GM23338 (cell line): ENCODE results near the gene COL25A1. TPM values are rescaled to one million over a fixed set of nuclear protein-coding genes. Genes with fewer than 3 reads are reported as not detected.
A peak's percentile ranks its signal among the peaks of the same experiment; 100 is the strongest.

Experiments used
- ATAC-seq: fragments of 200-7000 bp; cut with Tn5 transposase; 3 replicates; pipeline ENCODE4 v1.9.1; 2020
- DNase-seq: peaks from one replicate; pipeline ENCODE4 v3.0.0-alpha.2; 2015; ENCODE audit warnings: low spot score
- H2AFZ ChIP-seq: fragments of 200-600 bp; sonication (generic); 2 replicates; pipeline ENCODE4 v1.8.0; 2016; ENCODE audit warnings: antibody characterized with exemption, mild to moderate bottlenecking, moderate library complexity
- H3F3A ChIP-seq: fragments of 200-600 bp; sonication (generic); replicated peaks from 2 replicates; pipeline ENCODE4 v1.8.0; 2017; ENCODE audit warnings: antibody characterized with exemption, mixed run types, low read depth
- H3K27ac ChIP-seq: fragments of 200-600 bp; sonication (generic); 2 replicates; pipeline ENCODE4 v1.6.1; 2016; ENCODE audit warnings: low read depth
- H3K27me3 ChIP-seq: fragments of 200-600 bp; sonication (generic); 2 replicates; pipeline ENCODE4 v1.8.0; 2016; ENCODE audit warnings: mild to moderate bottlenecking, mixed run types, moderate library complexity; ENCODE audit not compliant: insufficient read depth
- H3K36me3 ChIP-seq: fragments of 200-600 bp; sonication (generic); 2 replicates; pipeline ENCODE4 v1.8.0; 2016; ENCODE audit warnings: mild to moderate bottlenecking; ENCODE audit not compliant: insufficient read depth
- H3K4me1 ChIP-seq: fragments of 200-600 bp; sonication (generic); 2 replicates; pipeline ENCODE4 v1.8.0; 2016; ENCODE audit warnings: mild to moderate bottlenecking, moderate library complexity; ENCODE audit not compliant: insufficient read depth
- H3K4me2 ChIP-seq: fragments of 200-600 bp; sonication (generic); 2 replicates; pipeline ENCODE4 v1.7.1; 2017; ENCODE audit warnings: mixed run types
- H3K4me3 ChIP-seq: fragments of 200-600 bp; sonication (generic); 2 replicates; pipeline ENCODE4 v1.6.1; 2016; ENCODE audit warnings: mixed run types
- H3K79me2 ChIP-seq: fragments of 200-600 bp; sonication (generic); replicated peaks from 2 replicates; pipeline ENCODE4 v1.8.0; 2017; ENCODE audit warnings: mild to moderate bottlenecking; ENCODE audit not compliant: insufficient read depth
- H3K9me2 ChIP-seq: fragments of 200-600 bp; sonication (generic); 2 replicates; pipeline ENCODE4 v1.8.0; 2017; ENCODE audit not compliant: insufficient read depth
- H4K20me1 ChIP-seq: fragments of 200-600 bp; sonication (generic); replicated peaks from 2 replicates; pipeline ENCODE4 v1.8.0; 2017; ENCODE audit warnings: mild to moderate bottlenecking; ENCODE audit not compliant: insufficient read depth
- H3K27ac Mint-ChIP-seq: 2 replicates; pipeline ENCODE4 v1.8.0; 2020; ENCODE audit warnings: inconsistent platforms, mild to moderate bottlenecking, moderate library complexity, mixed read lengths
- H3K27me3 Mint-ChIP-seq: 3 replicates; pipeline ENCODE4 v1.8.0; 2022; ENCODE audit warnings: low read depth, mild to moderate bottlenecking, moderate library complexity, mixed read lengths, inconsistent platforms; ENCODE audit not compliant: insufficient read depth, poor library complexity
- H3K36me3 Mint-ChIP-seq: 3 replicates; pipeline ENCODE4 v1.8.0; 2021; ENCODE audit warnings: low read depth, mild to moderate bottlenecking, inconsistent platforms, moderate library complexity, mixed read lengths
- H3K4me1 Mint-ChIP-seq: 3 replicates; pipeline ENCODE4 v1.8.0; 2020; ENCODE audit warnings: mild to moderate bottlenecking, inconsistent platforms, mixed read lengths
- H3K4me3 Mint-ChIP-seq: 3 replicates; pipeline ENCODE4 v1.8.0; 2021; ENCODE audit warnings: moderate library complexity, mild to moderate bottlenecking, inconsistent platforms, mixed read lengths
- H3K9me3 Mint-ChIP-seq: 3 replicates; pipeline ENCODE4 v1.8.0; 2020; ENCODE audit warnings: moderate library complexity, mild to moderate bottlenecking, inconsistent platforms, mixed read lengths
- CREB1 ChIP-seq: fragments of 250-450 bp; sonication (Bioruptor Pico); IDR thresholded peaks from 2 replicates; pipeline ENCODE4 v1.5.0; 2020; ENCODE audit warnings: low read depth, mild to moderate bottlenecking, moderate library complexity
- CTCF ChIP-seq, 2 experiments: fragments of 200-600 bp in 1 of 2; sonication (generic) in 1 of 2; conservative IDR thresholded peaks; 2 replicates each; pipeline versions ENCODE4 v1.5.1 to v1.6.1; 2016 to 2017; ENCODE audit warnings: antibody characterized with exemption in 2 of 2, low read depth in 2 of 2, mild to moderate bottlenecking in 2 of 2, moderate library complexity in 1 of 2
- EZH2 ChIP-seq: fragments of 200-600 bp; sonication (generic); IDR thresholded peaks from one replicate; pipeline ENCODE4 v1.8.0; 2017; ENCODE audit warnings: antibody characterized with exemption, mild to moderate bottlenecking, low read depth; ENCODE audit not compliant: unreplicated experiment
- POLR2AphosphoS5 ChIP-seq: IDR thresholded peaks from 2 replicates; pipeline ENCODE4 v1.6.1; 2016; ENCODE audit warnings: antibody characterized with exemption, low read depth
- STAT1 ChIP-seq: IDR thresholded peaks from one replicate; pipeline ENCODE4 v1.6.1; 2016; ENCODE audit warnings: antibody characterized with exemption; ENCODE audit not compliant: unreplicated experiment
- ZNF331 ChIP-seq: fragments of 250-450 bp; sonication (Bioruptor Pico); IDR thresholded peaks from 2 replicates; pipeline ENCODE4 v1.5.0; 2020; ENCODE audit warnings: low read depth, mild to moderate bottlenecking, moderate library complexity
- polyA plus RNA-seq: library from polyadenylated mRNA; unstranded; fragments of >200 nt; fragmentation: Nextera tagmentation; extraction: Ambion mirVana; gene quantifications from 2 replicates; pipeline ENCODE4 v1.2.1, GENCODE V29; 2016
- total RNA-seq: library from RNA; depleted of rRNA; stranded (reverse); fragments of >200 nt; shearing (Covaris generic); gene quantifications from 2 replicates; pipeline ENCODE4 v1.2.3, GENCODE V29; 2014
- TF ChIP-seq, protein P1 (sequence below): IDR thresholded peaks from one replicate; pipeline ENCODE4 v1.6.1; 2018; ENCODE audit warnings: antibody characterized with exemption; ENCODE audit not compliant: unreplicated experiment
- TF ChIP-seq, protein P2 (sequence below): fragments of 250-450 bp; sonication (Bioruptor Pico); IDR thresholded peaks from 2 replicates; pipeline ENCODE4 v1.5.0; 2020; ENCODE audit warnings: mild to moderate bottlenecking, moderate library complexity

Gene COL25A1
- total and polyA plus RNA-seq, 2 experiments from 2014 or later, result 3.9 to 5.6 TPM

GRCh38 chr4:109290918-109291317 is 11.5 kb downstream of the COL25A1 start:
- TF ChIP-seq, protein P1, sequence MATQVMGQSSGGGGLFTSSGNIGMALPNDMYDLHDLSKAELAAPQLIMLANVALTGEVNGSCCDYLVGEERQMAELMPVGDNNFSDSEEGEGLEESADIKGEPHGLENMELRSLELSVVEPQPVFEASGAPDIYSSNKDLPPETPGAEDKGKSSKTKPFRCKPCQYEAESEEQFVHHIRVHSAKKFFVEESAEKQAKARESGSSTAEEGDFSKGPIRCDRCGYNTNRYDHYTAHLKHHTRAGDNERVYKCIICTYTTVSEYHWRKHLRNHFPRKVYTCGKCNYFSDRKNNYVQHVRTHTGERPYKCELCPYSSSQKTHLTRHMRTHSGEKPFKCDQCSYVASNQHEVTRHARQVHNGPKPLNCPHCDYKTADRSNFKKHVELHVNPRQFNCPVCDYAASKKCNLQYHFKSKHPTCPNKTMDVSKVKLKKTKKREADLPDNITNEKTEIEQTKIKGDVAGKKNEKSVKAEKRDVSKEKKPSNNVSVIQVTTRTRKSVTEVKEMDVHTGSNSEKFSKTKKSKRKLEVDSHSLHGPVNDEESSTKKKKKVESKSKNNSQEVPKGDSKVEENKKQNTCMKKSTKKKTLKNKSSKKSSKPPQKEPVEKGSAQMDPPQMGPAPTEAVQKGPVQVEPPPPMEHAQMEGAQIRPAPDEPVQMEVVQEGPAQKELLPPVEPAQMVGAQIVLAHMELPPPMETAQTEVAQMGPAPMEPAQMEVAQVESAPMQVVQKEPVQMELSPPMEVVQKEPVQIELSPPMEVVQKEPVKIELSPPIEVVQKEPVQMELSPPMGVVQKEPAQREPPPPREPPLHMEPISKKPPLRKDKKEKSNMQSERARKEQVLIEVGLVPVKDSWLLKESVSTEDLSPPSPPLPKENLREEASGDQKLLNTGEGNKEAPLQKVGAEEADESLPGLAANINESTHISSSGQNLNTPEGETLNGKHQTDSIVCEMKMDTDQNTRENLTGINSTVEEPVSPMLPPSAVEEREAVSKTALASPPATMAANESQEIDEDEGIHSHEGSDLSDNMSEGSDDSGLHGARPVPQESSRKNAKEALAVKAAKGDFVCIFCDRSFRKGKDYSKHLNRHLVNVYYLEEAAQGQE, result no peak
- TF ChIP-seq CREB1 (CRISPR knock-in tag), result no peak
- TF ChIP-seq ZNF331 (CRISPR knock-in tag), result no peak
- TF ChIP-seq POLR2AphosphoS5, result no peak
- TF ChIP-seq EZH2, result no peak
- TF ChIP-seq STAT1, result no peak
- TF ChIP-seq, protein P2, sequence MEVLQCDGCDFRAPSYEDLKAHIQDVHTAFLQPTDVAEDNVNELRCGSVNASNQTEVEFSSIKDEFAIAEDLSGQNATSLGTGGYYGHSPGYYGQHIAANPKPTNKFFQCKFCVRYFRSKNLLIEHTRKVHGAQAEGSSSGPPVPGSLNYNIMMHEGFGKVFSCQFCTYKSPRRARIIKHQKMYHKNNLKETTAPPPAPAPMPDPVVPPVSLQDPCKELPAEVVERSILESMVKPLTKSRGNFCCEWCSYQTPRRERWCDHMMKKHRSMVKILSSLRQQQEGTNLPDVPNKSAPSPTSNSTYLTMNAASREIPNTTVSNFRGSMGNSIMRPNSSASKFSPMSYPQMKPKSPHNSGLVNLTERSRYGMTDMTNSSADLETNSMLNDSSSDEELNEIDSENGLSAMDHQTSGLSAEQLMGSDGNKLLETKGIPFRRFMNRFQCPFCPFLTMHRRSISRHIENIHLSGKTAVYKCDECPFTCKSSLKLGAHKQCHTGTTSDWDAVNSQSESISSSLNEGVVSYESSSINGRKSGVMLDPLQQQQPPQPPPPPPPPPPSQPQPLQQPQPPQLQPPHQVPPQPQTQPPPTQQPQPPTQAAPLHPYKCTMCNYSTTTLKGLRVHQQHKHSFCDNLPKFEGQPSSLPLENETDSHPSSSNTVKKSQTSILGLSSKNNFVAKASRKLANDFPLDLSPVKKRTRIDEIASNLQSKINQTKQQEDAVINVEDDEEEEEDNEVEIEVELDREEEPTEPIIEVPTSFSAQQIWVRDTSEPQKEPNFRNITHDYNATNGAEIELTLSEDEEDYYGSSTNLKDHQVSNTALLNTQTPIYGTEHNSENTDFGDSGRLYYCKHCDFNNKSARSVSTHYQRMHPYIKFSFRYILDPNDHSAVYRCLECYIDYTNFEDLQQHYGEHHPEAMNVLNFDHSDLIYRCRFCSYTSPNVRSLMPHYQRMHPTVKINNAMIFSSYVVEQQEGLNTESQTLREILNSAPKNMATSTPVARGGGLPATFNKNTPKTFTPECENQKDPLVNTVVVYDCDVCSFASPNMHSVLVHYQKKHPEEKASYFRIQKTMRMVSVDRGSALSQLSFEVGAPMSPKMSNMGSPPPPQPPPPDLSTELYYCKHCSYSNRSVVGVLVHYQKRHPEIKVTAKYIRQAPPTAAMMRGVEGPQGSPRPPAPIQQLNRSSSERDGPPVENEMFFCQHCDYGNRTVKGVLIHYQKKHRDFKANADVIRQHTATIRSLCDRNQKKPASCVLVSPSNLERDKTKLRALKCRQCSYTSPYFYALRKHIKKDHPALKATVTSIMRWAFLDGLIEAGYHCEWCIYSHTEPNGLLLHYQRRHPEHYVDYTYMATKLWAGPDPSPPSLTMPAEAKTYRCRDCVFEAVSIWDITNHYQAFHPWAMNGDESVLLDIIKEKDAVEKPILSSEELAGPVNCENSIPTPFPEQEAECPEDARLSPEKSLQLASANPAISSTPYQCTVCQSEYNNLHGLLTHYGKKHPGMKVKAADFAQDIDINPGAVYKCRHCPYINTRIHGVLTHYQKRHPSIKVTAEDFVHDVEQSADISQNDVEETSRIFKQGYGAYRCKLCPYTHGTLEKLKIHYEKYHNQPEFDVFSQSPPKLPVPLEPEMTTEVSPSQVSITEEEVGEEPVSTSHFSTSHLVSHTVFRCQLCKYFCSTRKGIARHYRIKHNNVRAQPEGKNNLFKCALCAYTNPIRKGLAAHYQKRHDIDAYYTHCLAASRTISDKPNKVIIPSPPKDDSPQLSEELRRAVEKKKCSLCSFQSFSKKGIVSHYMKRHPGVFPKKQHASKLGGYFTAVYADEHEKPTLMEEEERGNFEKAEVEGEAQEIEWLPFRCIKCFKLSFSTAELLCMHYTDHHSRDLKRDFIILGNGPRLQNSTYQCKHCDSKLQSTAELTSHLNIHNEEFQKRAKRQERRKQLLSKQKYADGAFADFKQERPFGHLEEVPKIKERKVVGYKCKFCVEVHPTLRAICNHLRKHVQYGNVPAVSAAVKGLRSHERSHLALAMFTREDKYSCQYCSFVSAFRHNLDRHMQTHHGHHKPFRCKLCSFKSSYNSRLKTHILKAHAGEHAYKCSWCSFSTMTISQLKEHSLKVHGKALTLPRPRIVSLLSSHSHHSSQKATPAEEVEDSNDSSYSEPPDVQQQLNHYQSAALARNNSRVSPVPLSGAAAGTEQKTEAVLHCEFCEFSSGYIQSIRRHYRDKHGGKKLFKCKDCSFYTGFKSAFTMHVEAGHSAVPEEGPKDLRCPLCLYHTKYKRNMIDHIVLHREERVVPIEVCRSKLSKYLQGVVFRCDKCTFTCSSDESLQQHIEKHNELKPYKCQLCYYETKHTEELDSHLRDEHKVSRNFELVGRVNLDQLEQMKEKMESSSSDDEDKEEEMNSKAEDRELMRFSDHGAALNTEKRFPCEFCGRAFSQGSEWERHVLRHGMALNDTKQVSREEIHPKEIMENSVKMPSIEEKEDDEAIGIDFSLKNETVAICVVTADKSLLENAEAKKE (CRISPR knock-in tag), result no peak
- no peak for TF ChIP-seq CTCF (conservative IDR thresholded peaks at IDR 0.05; ENCODE audit: low read depth in 2 of 2)
- Histone ChIP-seq H3K79me2 (no peaks in the 10 kb centered on the region), H2AFZ (no peak overlapping the region), H4K20me1 (no peaks in the 10 kb centered on the region), H3K4me1 (no peaks in the 10 kb centered on the region), H3F3A (no peaks in the 10 kb centered on the region), H3K4me3 (no peak overlapping the region), H3K36me3 (no peaks in the 10 kb centered on the region), H3K27me3 (no peaks in the 10 kb centered on the region), H3K9me2 (no peaks in the 10 kb centered on the region), H3K27ac (no peak overlapping the region), H3K4me2 (no peak overlapping the region)
- Mint-ChIP-seq H3K4me3 (no peak overlapping the region), H3K9me3 (no peaks in the 10 kb centered on the region), H3K36me3 (no peaks in the 10 kb centered on the region), H3K4me1 (peaks cover 7% of the 10 kb centered on the region; the same call in 1 of the 3 replicates), H3K27ac (peak overlapping the region; percentile 57; the same call in 1 of the 2 replicates), H3K27me3 (no peaks in the 10 kb centered on the region)
- ATAC-seq (no peak), DNase-seq (no peak)
